HL-60 (cell line): ENCODE measurements around the gene ZNF219.

Experiments
- DNase-seq, 2 experiments: peaks; one replicate each; pipeline ENCODE4 v3.0.0-alpha.2; 2010 to 2020; ENCODE audit warnings: low read depth in 1 of 2, low spot score in 1 of 2
- H3K27ac ChIP-seq: fragments of 250-450 bp; sonication (Bioruptor Pico); replicated peaks from 2 replicates; pipeline ENCODE4 v1.5.1; 2020; ENCODE audit warnings: mild to moderate bottlenecking, moderate library complexity
- H3K27me3 ChIP-seq: fragments of 250-450 bp; sonication (Bioruptor Pico); 2 replicates; pipeline ENCODE4 v1.5.1; 2021; ENCODE audit warnings: mild to moderate bottlenecking, moderate library complexity; ENCODE audit not compliant: insufficient read depth, poor library complexity, severe bottlenecking
- H3K4me3 ChIP-seq: replicated peaks from 2 replicates; pipeline ENCODE4 v1.5.1; 2011; ENCODE audit warnings: mild to moderate bottlenecking, control low read depth, low read length; ENCODE audit not compliant: insufficient read depth
- GABPA ChIP-seq: IDR thresholded peaks from 2 replicates; pipeline ENCODE4 v1.6.1; 2012; ENCODE audit warnings: low read depth
- POLR2AphosphoS5 ChIP-seq: IDR thresholded peaks from 2 replicates; pipeline ENCODE4 v1.6.1; 2012; ENCODE audit warnings: low read depth
- SPI1 ChIP-seq: IDR thresholded peaks from 2 replicates; pipeline ENCODE4 v1.6.1; 2012; ENCODE audit warnings: low read depth, mild to moderate bottlenecking, borderline replicate concordance
- TF ChIP-seq, protein P1 (sequence below): IDR thresholded peaks from one replicate; pipeline ENCODE4 v1.5.1; 2011; ENCODE audit warnings: low read length, control low read depth, inconsistent platforms; ENCODE audit not compliant: insufficient read depth
- TF ChIP-seq, protein P2 (sequence below): IDR thresholded peaks from 2 replicates; pipeline ENCODE4 v1.6.1; 2012; ENCODE audit warnings: low read depth; ENCODE audit not compliant: insufficient replicate concordance

ZNF219 gene

DNA sequence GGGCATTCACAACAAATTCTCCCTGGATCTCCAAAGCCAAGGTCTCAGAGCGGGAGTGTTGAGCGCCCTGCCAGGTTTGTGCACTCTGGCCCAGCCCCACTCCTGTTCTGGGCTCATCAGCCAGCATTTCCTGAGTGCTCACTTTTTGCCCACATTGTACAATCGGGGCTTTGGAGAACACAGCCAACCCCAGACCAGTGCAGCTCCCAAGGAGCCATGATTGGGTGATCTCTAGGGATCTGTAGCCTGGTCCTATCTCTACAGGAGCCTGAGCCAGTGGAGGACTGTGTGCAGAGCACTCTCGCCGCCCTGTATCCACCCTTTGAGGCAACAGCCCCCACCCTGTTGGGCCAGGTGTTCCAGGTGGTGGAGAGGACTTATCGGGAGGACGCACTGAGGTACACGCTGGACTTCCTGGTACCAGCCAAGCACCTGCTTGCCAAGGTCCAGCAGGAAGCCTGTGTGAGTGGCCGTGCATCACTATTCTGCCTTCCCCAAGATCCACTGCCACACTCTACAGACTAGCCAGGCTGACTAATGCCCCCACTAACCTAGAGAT lies 25.6 kb downstream of the ZNF219 start:
- DNase-seq, result no peak
- no peaks in the 10 kb centered on the region for H3K27me3 ChIP-seq
- H3K27ac ChIP-seq, result peak overlapping the region; percentile 5
- H3K4me3 ChIP-seq, result no peak overlapping the region
- TF ChIP-seq, protein P1, sequence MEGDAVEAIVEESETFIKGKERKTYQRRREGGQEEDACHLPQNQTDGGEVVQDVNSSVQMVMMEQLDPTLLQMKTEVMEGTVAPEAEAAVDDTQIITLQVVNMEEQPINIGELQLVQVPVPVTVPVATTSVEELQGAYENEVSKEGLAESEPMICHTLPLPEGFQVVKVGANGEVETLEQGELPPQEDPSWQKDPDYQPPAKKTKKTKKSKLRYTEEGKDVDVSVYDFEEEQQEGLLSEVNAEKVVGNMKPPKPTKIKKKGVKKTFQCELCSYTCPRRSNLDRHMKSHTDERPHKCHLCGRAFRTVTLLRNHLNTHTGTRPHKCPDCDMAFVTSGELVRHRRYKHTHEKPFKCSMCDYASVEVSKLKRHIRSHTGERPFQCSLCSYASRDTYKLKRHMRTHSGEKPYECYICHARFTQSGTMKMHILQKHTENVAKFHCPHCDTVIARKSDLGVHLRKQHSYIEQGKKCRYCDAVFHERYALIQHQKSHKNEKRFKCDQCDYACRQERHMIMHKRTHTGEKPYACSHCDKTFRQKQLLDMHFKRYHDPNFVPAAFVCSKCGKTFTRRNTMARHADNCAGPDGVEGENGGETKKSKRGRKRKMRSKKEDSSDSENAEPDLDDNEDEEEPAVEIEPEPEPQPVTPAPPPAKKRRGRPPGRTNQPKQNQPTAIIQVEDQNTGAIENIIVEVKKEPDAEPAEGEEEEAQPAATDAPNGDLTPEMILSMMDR, result no peak
- TF ChIP-seq POLR2AphosphoS5 (no peak), GABPA (no peak), SPI1 (no peak)
- TF ChIP-seq, protein P2, sequence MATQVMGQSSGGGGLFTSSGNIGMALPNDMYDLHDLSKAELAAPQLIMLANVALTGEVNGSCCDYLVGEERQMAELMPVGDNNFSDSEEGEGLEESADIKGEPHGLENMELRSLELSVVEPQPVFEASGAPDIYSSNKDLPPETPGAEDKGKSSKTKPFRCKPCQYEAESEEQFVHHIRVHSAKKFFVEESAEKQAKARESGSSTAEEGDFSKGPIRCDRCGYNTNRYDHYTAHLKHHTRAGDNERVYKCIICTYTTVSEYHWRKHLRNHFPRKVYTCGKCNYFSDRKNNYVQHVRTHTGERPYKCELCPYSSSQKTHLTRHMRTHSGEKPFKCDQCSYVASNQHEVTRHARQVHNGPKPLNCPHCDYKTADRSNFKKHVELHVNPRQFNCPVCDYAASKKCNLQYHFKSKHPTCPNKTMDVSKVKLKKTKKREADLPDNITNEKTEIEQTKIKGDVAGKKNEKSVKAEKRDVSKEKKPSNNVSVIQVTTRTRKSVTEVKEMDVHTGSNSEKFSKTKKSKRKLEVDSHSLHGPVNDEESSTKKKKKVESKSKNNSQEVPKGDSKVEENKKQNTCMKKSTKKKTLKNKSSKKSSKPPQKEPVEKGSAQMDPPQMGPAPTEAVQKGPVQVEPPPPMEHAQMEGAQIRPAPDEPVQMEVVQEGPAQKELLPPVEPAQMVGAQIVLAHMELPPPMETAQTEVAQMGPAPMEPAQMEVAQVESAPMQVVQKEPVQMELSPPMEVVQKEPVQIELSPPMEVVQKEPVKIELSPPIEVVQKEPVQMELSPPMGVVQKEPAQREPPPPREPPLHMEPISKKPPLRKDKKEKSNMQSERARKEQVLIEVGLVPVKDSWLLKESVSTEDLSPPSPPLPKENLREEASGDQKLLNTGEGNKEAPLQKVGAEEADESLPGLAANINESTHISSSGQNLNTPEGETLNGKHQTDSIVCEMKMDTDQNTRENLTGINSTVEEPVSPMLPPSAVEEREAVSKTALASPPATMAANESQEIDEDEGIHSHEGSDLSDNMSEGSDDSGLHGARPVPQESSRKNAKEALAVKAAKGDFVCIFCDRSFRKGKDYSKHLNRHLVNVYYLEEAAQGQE, result no peak

DNA sequence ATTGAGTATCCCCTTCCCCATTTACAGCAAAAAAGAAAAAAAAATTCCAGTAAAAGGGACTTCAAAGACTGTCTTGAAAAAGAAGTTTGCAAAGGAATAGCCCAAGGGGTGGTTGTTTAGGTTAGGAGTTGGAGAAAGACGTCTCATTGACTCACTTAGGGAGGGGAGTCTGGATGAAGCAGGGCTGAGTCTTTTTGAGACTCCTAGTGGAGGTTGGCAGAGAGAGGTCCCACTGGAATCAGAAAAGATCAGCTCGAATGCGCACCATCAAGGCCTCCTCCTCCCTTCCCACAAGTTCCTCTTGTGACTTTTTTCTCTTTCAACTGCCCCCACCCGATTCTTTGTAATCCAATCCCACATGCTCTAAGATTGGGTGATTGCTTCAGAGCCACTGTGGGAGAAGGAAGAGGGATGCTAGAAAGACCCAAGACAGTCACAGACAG lies 26.4 kb downstream of the ZNF219 start:
- Histone ChIP-seq H3K27ac (peak overlapping the region; percentile 89), H3K27me3 (no peaks in the 10 kb centered on the region), H3K4me3 (peak overlapping the region; percentile 77)
- DNase-seq, result peak; percentile 86 to 87
- TF ChIP-seq, protein P2, result no peak
- peak; percentile 12; the same call in 1 of the 2 replicates for TF ChIP-seq SPI1

DNA sequence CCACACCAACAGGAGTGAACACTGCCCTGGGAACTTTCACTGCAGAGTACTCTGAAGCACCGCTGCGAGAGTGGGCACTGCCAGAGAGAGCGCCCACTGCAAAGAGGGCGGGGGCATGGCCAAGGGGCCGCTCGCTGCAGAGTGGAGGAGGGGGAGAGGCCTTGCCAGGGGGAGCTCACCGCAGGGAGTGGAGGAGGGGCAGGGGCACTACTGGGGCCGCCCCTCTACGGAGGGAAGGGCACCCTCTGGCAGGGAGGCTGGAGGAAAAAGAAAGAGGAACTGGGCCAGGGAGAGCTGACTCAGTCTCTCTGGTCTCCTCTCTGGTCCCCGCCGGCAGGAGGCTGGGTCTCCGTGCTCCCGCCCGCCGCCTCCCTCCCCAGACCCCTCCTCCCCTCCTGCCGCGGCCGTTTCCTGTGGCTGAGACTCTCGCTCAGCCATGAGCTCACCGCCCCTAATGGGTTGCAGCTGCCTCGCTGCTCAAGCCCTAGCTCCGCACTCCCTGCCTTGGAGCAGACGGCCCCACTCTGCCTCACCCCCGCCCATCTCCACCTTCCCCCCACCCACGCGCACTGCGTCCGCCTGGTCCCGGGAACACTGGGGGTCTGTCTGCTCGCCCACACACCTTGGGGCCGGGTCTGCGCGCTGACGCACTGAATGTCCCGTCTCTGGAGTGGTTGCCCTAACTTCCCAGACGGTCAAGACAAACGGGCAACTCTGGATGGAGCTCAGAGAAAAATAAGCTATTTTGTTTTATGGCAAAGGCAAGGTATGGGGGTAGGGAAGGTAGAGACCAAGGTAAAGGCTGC lies 27.0 kb downstream of the ZNF219 start:
- peak; percentile 98 for TF ChIP-seq SPI1
- TF ChIP-seq, protein P1, result no peak
- peak; percentile 46 for TF ChIP-seq POLR2AphosphoS5
- DNase-seq, result peak; percentile 94 to 96
- H3K4me3 ChIP-seq, result peak overlapping the region; percentile 77
- H3K27ac ChIP-seq, result peak overlapping the region; percentile 89
- no peaks in the 10 kb centered on the region for H3K27me3 ChIP-seq

DNA sequence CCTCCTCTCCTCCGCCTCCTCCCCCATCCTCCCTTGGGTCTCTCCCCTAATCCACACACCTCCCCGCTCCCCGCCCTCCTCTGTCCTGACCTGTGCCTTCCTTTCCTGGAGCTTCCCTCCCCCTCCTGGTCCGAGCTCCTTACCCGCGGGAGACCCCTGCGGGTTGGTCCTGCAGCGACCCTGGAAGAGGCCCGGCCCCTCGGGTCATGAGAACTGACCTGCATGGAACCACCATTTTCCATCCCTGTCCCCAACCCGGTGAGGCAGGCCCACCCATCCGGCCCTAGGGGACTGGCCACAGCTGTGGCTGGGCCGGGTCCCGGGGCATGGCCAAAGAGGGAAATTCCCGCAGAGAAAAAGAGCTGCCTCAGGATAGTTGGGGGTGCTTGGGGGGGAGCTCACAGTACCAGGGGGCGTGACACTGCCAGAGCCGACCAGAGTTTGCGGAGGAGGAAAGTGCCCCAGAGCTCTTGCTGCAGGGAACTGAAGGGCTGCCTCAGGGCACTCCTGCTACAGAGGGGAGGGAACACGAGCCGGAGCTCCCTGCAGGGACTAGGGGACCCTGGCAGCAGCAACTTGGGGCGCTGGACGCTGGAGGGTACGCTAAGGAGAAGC lies 27.7 kb downstream of the ZNF219 start:
- Histone ChIP-seq H3K27ac (peak overlapping the region; percentile 89), H3K4me3 (peak overlapping the region; percentile 77), H3K27me3 (no peaks in the 10 kb centered on the region)
- TF ChIP-seq, protein P2, result peak; percentile 24
- no peak for TF ChIP-seq SPI1
- TF ChIP-seq POLR2AphosphoS5, result no peak
- DNase-seq, result peak; percentile 49 to 77
